HG02759 (cell line): ENCODE data around the gene SMAD3.
"Not testable (repeated sequence)": the region's sequence is repeated elsewhere in the genome, so short reads cannot be mapped to it uniquely, and the experiment has no call there.

ENCODE experiments used
- ATAC-seq: cut with Tn5 transposase; IDR thresholded peaks from one replicate; pipeline ENCODE4 v1.9.1; 2021; ENCODE audit warnings: mild to moderate bottlenecking, moderate library complexity; ENCODE audit not compliant: unreplicated experiment

The SMAD3 gene

DNA sequence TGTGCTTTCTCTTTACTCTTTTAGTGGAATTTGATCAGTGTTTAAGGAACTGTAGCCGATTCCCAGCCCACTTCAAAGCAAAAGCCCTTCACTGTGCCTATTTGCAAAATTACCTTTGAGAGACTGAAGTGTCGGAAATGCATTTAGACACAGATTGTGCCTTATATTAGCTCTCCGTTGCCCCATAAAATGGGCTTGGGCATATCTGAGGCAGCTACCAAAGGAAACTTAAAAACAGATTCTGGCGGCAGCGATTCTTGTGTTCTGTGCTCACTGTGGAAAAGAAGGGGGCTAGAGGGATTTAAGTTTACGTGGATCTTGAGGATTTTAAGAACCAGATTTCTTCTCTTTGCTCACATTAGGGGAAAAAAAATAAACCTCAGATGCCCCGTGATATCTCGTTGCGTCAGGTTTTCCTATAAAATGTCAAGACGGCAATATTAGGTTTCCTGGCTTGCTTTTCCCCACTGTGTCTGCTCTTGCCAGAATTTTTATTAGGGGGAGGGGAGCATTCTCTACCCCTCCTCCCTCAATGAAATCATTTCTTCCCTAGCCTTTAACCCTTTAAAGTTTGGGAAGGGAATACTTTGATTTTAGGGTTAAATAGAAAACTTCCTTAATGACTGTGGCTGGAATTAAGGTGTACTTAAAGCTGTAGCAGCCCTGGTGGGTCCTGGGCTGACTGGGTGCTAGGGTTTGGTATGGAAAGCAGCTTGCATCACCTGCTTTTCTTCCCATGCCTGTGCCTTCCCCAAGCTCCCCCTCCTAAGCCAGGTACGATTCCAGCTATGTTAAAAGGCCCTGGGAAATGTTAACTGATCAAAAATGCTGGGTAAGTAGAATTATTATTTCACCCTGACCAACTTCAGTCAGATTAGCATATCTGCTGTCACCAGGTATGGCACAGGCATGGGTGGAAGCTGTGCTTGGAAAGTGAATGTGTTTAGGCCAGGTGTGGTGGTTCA, 73.8 kb downstream of the SMAD3 start:
- ATAC-seq = no peak

DNA sequence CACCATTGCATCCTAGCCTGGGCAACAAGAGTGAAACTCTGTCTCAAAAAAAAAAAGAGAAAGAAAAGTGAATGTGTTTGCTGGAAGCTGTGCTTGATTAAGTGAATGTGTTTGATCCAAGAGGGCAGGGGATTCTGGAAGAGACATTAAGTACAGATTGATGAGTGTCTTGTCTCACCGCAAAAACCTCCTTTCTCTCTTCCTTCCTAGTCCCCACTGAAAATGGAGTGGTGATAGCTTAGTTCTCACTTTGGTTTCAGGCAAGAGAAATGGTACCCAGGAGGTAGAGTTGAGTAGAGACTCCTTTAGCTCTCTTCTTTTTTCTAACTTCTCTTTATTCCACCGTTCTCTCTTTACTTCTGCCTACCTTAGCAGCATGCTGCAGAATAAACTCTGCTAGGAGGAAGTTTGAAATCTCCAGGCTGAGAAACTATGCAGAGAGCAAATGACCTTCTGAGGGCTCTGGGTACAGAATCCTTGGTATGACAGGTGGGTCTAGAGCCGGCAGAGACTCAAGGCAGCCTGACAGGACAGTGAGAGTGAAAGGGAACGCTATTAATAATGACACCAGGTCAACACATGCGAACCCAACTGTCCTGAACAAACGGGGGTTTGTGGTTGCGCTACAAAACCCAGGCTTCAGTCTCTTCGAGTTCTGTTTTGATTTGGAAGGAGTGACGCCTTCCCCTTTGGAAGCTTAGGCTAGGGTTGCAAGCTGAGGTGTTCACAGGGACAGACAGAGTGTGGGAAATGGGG, 74.9 kb downstream of the SMAD3 start:
- ATAC-seq = peak; percentile 75

DNA sequence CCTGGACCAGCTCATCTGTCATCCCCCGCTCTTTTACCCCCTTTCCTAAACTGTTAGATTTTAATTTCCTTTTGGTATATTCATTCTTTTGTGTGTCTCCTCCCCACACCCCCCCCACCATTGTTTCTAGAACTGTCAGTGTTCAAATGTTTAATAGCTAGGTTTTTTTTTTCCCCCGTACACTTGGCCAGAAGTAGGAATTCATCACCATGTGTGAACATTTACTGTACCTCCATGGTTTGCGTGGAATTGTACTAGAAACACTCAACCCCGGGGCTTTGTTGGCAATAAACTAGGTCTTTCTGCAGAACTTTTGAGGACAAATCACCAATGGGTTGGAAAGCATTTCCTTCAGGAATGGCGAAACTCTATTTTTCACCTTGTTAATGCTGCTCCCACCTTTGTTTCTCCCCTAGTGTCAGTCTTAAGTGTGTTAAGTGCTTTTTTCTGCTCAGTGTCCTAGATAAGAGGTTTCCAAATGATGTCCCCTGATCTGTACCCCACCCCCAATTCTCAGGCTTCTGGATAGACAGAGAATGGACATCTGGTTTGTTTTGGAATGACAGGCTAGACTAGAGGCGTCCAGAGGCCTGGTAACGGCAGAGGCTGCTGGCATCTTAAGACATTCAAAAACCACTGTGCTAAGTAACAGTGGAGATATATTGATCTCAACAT, 76.8 kb downstream of the SMAD3 start:
- no peak for ATAC-seq

DNA sequence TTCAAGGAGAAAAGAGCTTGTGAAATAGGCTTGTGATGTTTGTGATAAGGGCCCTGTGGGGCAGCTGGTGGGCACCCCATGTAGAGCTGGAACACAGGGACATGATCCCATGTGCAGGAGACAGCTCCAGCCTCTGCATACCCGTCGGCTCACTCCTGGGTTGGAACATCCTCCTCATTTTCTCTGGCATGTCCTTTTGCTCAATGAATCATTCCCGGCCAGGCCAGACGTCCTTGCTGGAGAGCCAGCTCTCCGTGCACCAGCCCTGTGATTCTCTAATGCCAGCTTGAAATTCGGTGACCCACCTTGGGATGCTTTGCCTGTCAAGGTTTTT, 77.3 kb downstream of the SMAD3 start:
- no peak for ATAC-seq

GRCh38 chr15:67143646-67144045, 78.2 kb downstream of the SMAD3 start:
- no peak for ATAC-seq

DNA sequence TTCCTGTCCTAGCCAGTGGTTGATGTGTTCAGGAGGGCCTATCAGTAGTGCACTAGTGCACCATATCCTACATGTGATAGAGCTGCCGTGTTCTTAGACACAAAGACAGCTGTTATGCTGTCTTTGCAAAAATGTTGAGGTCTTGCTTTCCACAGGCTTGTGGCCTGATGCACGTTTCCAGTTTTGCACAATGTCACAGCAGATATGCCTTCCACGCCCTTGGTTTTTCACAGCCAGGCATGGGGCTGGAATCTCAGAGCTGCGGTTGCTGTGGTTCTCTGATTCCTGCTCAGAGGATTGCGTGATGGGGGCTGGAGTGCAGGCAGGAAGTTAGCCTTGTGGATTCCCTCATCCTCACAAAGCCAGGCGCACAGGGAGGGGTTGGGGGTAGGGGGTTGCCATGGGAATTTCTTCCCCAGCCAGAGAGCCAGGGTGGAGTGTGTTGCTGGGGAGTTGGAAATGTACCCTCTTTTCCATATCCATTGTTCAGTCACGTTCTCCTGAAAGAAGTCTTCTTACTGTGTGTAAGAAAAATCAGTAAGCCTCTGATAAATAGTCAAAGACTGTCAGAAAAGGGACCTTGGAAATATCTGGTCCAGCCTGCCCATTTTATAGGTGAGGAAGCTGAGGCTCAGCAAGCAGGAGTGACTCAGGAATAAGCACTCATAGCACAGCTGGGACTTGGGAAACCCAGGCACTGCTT, 79.4 kb downstream of the SMAD3 start:
- ATAC-seq = no peak

DNA sequence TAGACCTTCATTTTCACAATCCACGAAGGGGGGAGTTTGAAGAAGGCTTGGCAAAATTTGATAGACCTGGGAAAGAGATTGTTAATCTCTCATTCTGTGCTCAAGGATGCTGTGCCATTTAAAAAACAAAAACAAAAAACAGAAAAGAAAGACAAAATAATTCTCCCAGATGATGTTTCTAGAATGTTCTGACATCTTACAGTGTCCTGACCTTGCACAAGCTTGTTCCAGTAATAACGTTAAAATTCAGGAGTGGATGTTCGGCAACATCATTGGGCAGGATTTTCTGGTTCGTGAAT, 79.9 kb downstream of the SMAD3 start:
- no peak for ATAC-seq

DNA sequence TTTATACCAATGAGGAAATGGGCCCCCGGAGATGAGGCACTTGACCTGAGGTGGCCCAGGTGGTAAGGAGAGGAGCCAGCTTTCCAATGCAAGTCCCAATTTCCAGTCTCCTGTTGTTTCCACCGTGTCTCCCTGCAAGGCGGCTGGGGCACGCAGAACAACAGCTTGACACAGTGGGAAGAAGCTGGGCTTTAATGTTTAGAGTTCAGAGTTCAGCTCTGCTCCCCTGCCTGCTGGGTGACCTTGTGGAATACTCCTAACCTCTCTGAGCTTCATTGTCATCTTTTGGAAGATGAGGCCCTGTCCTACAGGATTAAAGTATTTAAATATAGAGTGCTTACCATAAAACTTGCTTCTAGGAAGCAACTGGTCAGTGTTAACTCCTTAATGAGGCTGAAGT, 80.3 kb downstream of the SMAD3 start:
- no peak for ATAC-seq

DNA sequence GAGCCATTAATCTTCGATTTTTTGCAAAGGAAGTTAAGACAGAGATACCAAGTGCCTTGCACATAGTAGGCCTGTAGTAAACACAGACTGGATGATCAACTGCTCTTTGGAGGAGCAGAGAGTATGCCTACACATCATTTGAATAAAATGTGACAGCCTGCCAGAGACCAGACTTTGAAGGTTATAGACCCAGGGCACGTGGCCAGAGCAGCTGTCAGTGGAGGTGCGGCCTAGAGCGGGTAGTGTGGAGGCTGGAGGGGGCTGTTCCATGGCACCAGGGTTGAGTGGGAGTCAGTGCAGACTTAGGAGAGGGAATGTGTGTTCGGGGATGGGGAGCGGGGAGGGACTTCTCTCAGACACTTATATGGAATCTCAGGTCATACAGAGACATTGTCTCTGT, 80.8 kb downstream of the SMAD3 start:
- no peak for ATAC-seq

DNA sequence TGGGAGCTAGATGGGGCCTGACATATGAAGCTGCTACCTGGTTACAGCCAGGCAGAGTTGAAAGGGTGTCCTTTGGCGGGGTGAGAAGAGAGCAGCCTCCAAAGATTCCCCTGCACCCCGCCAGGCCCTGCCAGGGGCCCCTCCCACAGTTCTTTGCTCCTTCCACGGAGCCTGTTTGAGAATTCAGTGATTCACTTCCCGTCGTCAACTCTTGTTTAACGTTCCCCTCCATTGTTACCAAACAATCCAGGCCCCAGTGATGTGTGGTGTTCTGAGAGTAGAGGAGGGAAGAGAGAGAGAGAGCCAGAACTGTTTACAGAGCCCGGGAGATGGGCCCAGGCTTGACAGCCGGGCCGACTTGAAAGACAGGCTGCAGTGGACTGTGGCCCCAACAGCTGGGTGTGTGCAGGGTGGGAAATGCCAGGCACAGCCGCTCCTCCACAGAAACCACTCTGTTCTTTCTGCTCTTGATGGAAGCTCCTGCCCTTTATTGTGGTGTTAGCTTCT, 81.5 kb downstream of the SMAD3 start:
- ATAC-seq = no peak

DNA sequence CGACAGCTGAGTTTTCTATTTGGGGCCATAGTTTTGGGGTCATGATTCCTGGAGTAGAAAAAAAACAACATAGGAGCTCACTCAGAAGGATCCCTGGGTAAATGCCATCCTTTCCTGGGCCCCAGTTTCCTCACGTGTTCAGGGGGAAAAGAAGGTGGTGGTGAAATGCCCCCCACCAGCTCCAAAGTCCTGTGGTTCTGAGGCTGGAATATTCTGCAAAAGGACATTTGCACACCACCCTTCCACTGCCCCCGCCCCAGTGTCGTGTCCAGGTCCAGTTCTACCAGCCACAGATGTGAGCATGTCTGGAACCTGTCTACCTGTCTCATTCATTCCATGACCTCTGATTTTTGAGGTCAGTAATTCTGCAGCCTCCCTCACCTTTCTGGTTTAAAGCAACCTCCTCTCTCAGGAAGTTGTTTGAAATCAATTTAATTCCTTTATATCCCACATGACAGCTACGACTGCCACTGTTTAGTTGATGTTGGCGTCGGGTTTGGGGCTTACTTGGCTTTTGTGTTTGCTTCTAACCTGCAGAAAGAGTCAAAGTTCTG, 82.1 kb downstream of the SMAD3 start:
- ATAC-seq = no peak

DNA sequence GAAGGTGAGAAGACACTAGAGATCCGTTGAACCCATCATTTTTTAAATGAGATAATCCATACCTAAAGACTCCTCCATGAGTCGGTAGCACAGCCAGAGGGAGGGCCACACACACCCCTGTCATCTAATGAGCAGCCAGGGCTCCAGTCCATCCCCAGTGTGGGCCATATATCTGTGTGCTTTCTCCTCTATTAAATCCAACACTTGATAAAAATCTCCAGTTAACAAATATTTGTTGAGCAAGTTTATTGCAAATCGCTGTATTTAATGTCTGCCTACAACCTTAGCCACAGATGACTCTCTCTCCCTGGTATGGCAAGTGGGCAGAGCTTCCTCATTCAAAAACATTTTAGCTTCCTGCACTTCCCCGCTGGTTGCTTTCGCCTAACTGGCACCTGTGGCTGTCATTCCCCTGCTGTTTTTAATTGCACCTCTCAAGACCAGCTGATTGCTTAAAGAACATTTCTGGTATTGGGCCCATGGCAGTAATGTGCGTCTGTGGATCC, 82.8 kb downstream of the SMAD3 start:
- no peak for ATAC-seq

- ATAC-seq = no peak
Observed at GRCh38 chr15:67149068-67149772, 83.8 kb downstream of the SMAD3 start.

- no peak for ATAC-seq
Observed at GRCh38 chr15:67149773-67150022, 84.3 kb downstream of the SMAD3 start.

DNA sequence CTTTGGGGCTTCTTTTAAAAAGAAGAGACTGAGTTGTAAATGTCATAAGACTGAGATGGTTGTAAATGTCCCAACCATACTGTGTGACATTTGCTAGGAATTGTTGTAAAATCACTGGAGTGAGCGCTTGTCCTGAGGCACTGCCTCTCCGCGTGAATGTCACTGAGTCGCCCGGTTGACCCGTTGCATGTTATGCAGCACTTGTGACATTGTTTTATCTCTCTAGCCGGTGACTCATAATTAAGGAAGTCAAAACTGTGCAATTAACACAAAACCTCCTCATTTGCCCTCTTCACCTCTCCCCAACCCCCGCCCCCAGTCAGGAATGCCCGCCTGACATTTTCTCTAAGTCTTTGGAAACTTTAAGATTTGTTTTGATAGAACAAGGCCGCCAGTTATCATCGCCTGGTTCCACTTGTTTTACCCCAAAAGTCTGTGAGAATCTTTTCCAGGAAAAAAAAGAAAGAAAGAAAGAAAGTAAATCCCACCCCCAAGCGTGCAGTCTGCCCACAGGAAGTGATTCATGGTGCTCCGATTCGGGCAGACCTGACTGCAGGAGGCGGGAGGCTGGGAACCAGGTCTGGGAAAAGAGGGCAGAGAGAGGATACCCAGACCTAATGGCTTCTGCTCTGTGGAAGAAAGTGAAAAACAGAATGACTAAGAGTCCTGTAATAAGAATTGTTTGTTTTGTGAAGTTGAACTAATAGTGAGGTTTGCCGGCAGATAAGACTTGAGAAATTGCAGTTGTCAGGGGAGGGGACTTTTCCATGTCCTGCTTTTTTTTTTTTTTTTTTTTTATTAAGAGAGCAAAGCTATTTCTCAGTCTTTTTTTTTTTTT, 84.8 kb downstream of the SMAD3 start:
- no peak for ATAC-seq

DNA sequence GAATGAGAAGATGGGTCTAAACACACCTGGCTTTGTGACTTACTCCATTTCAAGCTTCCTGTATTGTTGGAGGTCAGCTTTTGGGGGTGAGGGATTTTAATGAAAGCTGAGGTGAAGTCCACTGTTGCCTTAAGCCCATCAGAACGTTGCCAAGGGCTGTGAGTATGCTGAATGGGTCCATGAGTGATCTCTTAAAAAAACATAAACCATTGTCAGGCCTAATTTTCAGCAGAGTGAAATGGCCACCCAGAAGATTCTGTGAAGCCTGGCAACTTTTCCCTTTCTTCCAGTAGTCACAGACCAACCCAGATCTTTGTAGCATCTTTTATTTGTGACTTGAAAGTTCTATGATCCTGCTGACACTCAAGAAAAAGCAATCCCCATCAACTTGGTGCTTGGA, 87.0 kb downstream of the SMAD3 start:
- ATAC-seq = no peak

DNA sequence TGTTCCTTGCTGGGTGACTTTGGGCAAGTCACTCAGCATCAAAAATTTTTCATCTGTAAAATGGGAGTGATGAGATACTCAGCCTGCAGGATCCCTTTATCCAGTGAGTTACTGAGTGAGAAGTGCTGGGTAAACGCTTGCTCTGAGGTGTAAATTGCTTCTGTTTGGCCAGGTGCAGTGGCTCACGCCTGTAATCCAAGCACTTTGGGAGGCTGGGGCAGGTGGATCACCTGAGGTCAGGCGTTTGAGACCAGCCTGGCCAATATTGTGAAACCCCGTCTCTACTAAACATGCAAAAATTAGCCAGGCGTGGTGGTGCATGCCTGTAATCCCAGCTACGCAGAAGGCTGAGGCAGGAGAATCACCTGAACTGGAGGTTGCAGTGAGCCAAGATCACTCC, 87.6 kb downstream of the SMAD3 start:
- not testable (repeated sequence) for ATAC-seq

- no peak for ATAC-seq
Observed at GRCh38 chr15:67154249-67154648, 88.8 kb downstream of the SMAD3 start.

GRCh38 chr15:67156426-67156825, 91.0 kb downstream of the SMAD3 start:
- no peak for ATAC-seq
